Fibroblast of the aortic adventitia (primary cell): ENCODE results near the gene NLRC3. TPM values are rescaled to one million over a fixed set of nuclear protein-coding genes. Genes with fewer than 3 reads are reported as not detected.
"Not testable (repeated sequence)": the region's sequence is repeated elsewhere in the genome, so short reads cannot be mapped to it uniquely, and the experiment has no call there.

ENCODE experiments used
- DNase-seq: peaks from one replicate; pipeline ENCODE4 v3.0.0-alpha.2; 2010; ENCODE audit warnings: low read depth
- H3K4me3 ChIP-seq: 2 replicates; pipeline ENCODE4 v1.5.1; 2011; ENCODE audit warnings: low read depth, mild to moderate bottlenecking, control low read depth, low read length, moderate library complexity
- CTCF ChIP-seq: IDR thresholded peaks from 2 replicates; pipeline ENCODE4 v1.5.1; 2011; ENCODE audit warnings: mild to moderate bottlenecking, low read length, control low read depth, inconsistent platforms; ENCODE audit not compliant: insufficient read depth
- total RNA-seq: library from RNA; depleted of rRNA; stranded (reverse); fragments of >200 nt; gene quantifications from 2 replicates; pipeline ENCODE4 v1.2.3, GENCODE V29; 2012; ENCODE audit warnings: low replicate concordance

The NLRC3 gene
- total RNA-seq, 1 donor = not detected

GRCh38 chr16:3501783-3502400 is 75.3 kb downstream of the NLRC3 start:
- TF ChIP-seq CTCF = no peak
- peak overlapping the region; percentile 86 for H3K4me3 ChIP-seq
- DNase-seq = no peak

GRCh38 chr16:3501412-3501761 is 75.8 kb downstream of the NLRC3 start:
- H3K4me3 ChIP-seq = peak overlapping the region; percentile 86
- not testable (repeated sequence) for DNase-seq

- no peak for DNase-seq
- no peak for TF ChIP-seq CTCF
- H3K4me3 ChIP-seq = no peak overlapping the region
Measured at GRCh38 chr16:3498988-3499387, 78.2 kb downstream of the NLRC3 start.

GRCh38 chr16:3497771-3498170 is 79.4 kb downstream of the NLRC3 start:
- DNase-seq = no peak
- no peak overlapping the region for H3K4me3 ChIP-seq
- TF ChIP-seq CTCF = no peak

- DNase-seq = no peak
- TF ChIP-seq CTCF = no peak
- H3K4me3 ChIP-seq = no peak overlapping the region
Measured at GRCh38 chr16:3496386-3496785, 80.8 kb downstream of the NLRC3 start.

- DNase-seq = no peak
- TF ChIP-seq CTCF = no peak
Measured at GRCh38 chr16:3495176-3495575, 82.0 kb downstream of the NLRC3 start, which contains the start of gene C16orf90. Gene C16orf90 (minus strand): TSS chr16:3495489. CDS start chr16:3495421, 68 bp downstream.

GRCh38 chr16:3494386-3494973 is 82.7 kb downstream of the NLRC3 start:
- no peak for DNase-seq
- TF ChIP-seq CTCF = no peak
- H3K4me3 ChIP-seq = no peak overlapping the region

More at GRCh38 chr16:3495176-3495575, 82.0 kb downstream of the NLRC3 start, which contains the start of gene C16orf90:
- no peak within 1 kb of the TSS for H3K4me3 ChIP-seq
